GM19240 (cell line): ENCODE results near the gene ZNF384.
A peak's percentile ranks its signal among the peaks of the same experiment; 100 is the strongest.
"Not testable (repeated sequence)": the region's sequence is repeated elsewhere in the genome, so short reads cannot be mapped to it uniquely, and the experiment has no call there.

Experiments
- DNase-seq: peaks from one replicate; pipeline ENCODE4 v3.0.0; 2011; ENCODE audit warnings: low spot score; ENCODE audit not compliant: insufficient read length

The ZNF384 gene

GRCh38 chr12:6688999-6689882 lies at the start of gene ZNF384:
ZNF384 (minus strand) TSS chr12:6689375; CDS start chr12:6679520, 9,855 bp downstream.
- DNase-seq, result peak; percentile 99

GRCh38 chr12:6736754-6737153 lies 47.6 kb upstream of the ZNF384 start:
- no peak for DNase-seq

GRCh38 chr12:6735448-6736191 lies 46.4 kb upstream of the ZNF384 start:
- DNase-seq, result peak; percentile 49

- DNase-seq, result no peak
These were observed 45.6 kb upstream of the ZNF384 start for GRCh38 chr12:6734506-6735387.

GRCh38 chr12:6730169-6730568 lies 41.0 kb upstream of the ZNF384 start:
- no peak for DNase-seq

GRCh38 chr12:6729186-6729585 lies 40.0 kb upstream of the ZNF384 start:
- no peak for DNase-seq

- no peak for DNase-seq
These were observed 36.2 kb upstream of the ZNF384 start for GRCh38 chr12:6725350-6725749.

GRCh38 chr12:6724409-6724797 lies 35.2 kb upstream of the ZNF384 start:
- no peak for DNase-seq

- DNase-seq, result peak; percentile 97
These were observed 34.6 kb upstream of the ZNF384 start, which contains the start of gene COPS7A for GRCh38 chr12:6723607-6724408. COPS7A (plus strand) TSS chr12:6724046; CDS start chr12:6724657, 611 bp downstream.

- no peak for DNase-seq
These were observed 33.7 kb upstream of the ZNF384 start for GRCh38 chr12:6722863-6723262.

GRCh38 chr12:6716874-6717437 lies 27.8 kb upstream of the ZNF384 start:
- no peak for DNase-seq

- DNase-seq, result not testable (repeated sequence)
These were observed 27.1 kb upstream of the ZNF384 start for GRCh38 chr12:6716031-6716873.

- DNase-seq, result no peak
These were observed 19.8 kb upstream of the ZNF384 start for GRCh38 chr12:6708960-6709394.

- not testable (repeated sequence) for DNase-seq
These were observed 19.2 kb upstream of the ZNF384 start for GRCh38 chr12:6708351-6708750.

- no peak for DNase-seq
These were observed 14.5 kb upstream of the ZNF384 start for GRCh38 chr12:6703631-6704030.

- no peak for DNase-seq
These were observed 12.0 kb upstream of the ZNF384 start for GRCh38 chr12:6701078-6701768.

GRCh38 chr12:6700646-6701051 lies 11.5 kb upstream of the ZNF384 start, which contains the start of gene PIANP:
PIANP (minus strand) TSS chr12:6700815; CDS start chr12:6698061, 2,754 bp downstream.
- no peak for DNase-seq

- no peak for DNase-seq
These were observed 10.9 kb upstream of the ZNF384 start for GRCh38 chr12:6699989-6700645.
